ENCODE data around the gene SYT12.

Gene SYT12, protein sequence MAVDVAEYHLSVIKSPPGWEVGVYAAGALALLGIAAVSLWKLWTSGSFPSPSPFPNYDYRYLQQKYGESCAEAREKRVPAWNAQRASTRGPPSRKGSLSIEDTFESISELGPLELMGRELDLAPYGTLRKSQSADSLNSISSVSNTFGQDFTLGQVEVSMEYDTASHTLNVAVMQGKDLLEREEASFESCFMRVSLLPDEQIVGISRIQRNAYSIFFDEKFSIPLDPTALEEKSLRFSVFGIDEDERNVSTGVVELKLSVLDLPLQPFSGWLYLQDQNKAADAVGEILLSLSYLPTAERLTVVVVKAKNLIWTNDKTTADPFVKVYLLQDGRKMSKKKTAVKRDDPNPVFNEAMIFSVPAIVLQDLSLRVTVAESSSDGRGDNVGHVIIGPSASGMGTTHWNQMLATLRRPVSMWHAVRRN

DNA sequence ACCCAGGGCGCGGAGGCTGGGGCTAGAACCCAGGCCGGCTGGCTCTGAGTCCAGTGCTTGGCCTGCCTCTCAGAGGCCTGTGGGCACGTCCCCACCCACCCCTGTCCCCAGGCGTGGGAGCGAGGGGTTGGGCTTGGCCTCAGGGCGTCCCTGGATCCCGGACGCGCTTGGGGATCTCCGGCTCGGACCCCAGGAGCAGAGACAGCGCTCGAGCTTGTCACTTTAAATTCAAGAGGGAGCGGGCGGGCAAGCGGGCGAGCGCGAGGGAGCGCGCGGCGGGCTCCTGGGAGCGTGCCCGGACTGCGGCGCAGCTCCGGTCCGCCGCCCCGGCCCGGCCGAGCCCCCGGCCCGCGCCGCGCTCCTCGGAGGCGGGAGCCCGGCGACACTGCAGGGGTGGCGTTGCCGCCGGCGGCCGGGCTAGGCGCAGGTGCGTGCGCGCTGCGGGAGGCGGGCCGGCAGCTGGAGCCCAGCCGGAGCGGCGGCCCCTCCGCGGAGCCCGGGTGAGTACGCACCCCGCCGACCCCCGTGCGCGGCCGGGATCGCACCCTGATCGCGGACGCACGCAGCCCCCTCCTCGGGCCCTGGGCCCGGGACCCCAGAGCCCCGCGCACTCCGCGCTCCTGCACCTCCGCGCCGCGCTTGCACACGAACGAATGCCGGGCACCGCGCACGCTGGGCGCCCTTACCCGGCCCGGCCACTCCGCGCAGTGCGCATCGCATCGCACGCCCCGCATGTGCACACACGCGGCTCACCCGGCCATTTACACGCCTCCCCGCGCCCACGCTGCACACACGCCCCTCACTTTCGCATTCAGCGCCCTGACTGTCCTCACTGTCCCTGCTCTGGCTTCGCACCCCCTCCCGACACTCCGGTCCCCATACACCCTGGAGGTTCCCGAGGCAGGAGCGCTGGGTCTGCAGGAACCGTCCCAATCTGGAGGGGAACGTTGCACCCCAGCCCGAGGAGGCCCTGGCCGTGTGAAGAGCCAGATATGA lies at the start of gene SYT12:
TSS of gene SYT12 (plus strand) at position 174 of the 996 bp plus-strand sequence. CDS start 7,011 bp downstream, outside the sequence.
- Histone ChIP-seq H3K9ac (no peak within 1 kb of the TSS), H3K36me3 (no peaks in the 10 kb centered on the region), H3K27me3 (peaks cover 43 to 87% (median 63%) of the 10 kb centered on the region in 11 experiments), H3K9me3 (replicated peaks in 1 of 11) (0 out of 22 replicates have a peak, but pooled peaks cover 0 to 6% (median 0%) of the 10 kb centered on the region in 11 experiments), H4K20me1 (peaks cover 0 to 81% (median 28%) of the 10 kb centered on the region in 11 experiments; a peak in 18 of 22 replicates), H3K4me1 (peaks cover 27 to 39% (median 32%) of the 10 kb centered on the region in 10 experiments), H3K27ac (no peak within 1 kb of the TSS), H3K4me2 (peak within 1 kb of the TSS; percentile 49 to 84 (median 72)), H3K4me3 (no peak within 1 kb of the TSS)
- no peak for TF ChIP-seq Cebpa-rat (IDR thresholded peaks at IDR 0.05)

DNA sequence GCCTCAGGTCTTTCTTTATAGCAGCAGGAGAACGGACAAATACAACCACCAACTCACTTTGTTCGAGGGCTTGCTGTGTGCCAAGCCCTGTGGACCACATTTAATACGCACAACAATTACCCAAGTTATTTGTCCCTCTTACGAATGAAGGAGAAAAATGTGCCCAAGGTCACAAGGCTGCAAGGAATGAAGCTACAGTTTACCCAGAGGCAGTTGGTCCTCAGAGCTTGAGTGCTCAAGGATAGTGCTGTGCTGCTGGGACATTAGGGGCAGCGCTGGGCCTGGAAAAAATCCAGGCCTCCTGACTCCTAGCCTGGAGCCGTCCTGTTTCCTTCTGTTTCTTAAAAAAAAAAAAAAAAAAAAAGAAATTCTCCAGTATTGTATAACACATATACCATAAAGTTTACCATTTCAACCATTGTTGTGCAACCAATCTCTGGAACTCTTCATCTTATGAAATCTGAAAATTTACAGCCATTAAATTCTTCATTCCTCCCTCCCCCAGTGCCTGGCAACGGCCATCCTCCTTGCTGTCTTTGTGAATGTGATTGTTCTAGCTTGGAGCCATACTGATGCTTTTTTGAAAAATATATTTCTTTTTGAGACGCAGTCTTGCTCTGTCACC lies 48.9 kb upstream of the SYT12 start:
- TF ChIP-seq Cebpa-rat (IDR thresholded peaks at IDR 0.05): peak in 2 of 11 experiments; percentile 20 to 38; a peak in 1 of 22 replicates
- Histone ChIP-seq H3K4me3 (no peak overlapping the region), H3K9ac (no peak overlapping the region; a peak in 1 of 22 replicates), H3K9me3 (replicated peaks in 1 of 11) (peaks cover 11 to 20% (median 18%) of the 10 kb centered on the region in 11 experiments), H4K20me1 (no peaks in the 10 kb centered on the region), H3K27me3 (no peaks in the 10 kb centered on the region), H3K4me2 (peak overlapping the region in 1 of 11 experiments; percentile 31; a peak in 1 of 22 replicates), H3K27ac (peak overlapping the region in 3 of 11 experiments; percentile 17 to 43 (median 25); a peak in 3 of 22 replicates), H3K36me3 (peaks cover 0 to 6% (median 0%) of the 10 kb centered on the region in 11 experiments; a peak in 3 of 22 replicates), H3K4me1 (peaks cover 7 to 69% (median 40%) of the 10 kb centered on the region in 10 experiments)

DNA sequence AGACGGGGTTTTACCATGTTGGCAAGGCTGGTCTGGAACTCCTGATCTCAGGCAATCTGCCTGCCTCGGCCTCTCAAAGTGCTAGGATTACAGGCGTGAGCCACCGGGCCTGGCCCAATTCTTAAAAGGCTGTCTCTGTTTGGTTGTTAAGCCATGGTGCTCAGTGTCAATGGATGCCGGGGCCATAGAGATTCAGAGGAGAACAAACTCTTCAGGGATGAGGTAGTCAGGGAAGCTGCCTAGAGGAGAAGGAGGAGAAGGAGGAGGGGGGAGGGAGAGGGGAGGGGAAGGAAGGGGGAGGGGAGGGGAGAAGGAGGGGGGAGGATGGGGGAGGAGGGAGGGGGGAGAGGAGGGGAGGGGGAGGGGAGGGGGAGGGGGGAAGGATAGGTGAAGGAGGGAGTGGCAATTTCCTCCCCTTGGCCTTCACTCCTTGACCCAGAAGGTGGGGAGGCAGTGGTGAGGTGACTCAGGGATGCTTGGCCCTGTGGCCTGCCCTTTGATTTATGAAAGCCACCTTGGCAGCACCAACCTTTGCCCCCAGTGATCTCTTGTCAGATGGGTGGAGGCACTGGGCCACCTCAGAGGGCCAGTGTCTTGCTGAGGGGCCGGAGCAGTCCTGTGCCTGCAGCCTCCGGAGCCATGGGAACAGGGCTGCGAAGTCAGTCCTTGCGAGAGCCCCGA lies 48.1 kb upstream of the SYT12 start, which contains the start of gene C11orf86:
TSS of gene C11orf86 (plus strand) at position 581 of the 681 bp plus-strand sequence. CDS start at position 640, 59 bp downstream.
- H3K36me3 ChIP-seq: peaks cover 0 to 8% (median 0%) of the 10 kb centered on the region in 11 experiments; a peak in 3 of 22 replicates
- peak within 1 kb of the TSS in 6 of 11 experiments; percentile 17 to 43 (median 29); a peak in 5 of 22 replicates for H3K27ac ChIP-seq
- peak within 1 kb of the TSS in 2 of 11 experiments; percentile 20 to 28; a peak in 1 of 22 replicates for H3K9ac ChIP-seq
- peaks cover 19 to 28% (median 26%) of the 10 kb centered on the region in 11 experiments for H3K9me3 ChIP-seq (replicated peaks in 1 of 11)
- H3K27me3 ChIP-seq: no peaks in the 10 kb centered on the region
- H4K20me1 ChIP-seq: no peaks in the 10 kb centered on the region
- TF ChIP-seq Cebpa-rat (IDR thresholded peaks at IDR 0.05): no peak
- H3K4me1 ChIP-seq: peaks cover 7 to 61% (median 34%) of the 10 kb centered on the region in 10 experiments
- peak within 1 kb of the TSS in 6 of 11 experiments; percentile 3 to 40 (median 21); a peak in 6 of 22 replicates for H3K4me2 ChIP-seq
- H3K4me3 ChIP-seq: no peak within 1 kb of the TSS

DNA sequence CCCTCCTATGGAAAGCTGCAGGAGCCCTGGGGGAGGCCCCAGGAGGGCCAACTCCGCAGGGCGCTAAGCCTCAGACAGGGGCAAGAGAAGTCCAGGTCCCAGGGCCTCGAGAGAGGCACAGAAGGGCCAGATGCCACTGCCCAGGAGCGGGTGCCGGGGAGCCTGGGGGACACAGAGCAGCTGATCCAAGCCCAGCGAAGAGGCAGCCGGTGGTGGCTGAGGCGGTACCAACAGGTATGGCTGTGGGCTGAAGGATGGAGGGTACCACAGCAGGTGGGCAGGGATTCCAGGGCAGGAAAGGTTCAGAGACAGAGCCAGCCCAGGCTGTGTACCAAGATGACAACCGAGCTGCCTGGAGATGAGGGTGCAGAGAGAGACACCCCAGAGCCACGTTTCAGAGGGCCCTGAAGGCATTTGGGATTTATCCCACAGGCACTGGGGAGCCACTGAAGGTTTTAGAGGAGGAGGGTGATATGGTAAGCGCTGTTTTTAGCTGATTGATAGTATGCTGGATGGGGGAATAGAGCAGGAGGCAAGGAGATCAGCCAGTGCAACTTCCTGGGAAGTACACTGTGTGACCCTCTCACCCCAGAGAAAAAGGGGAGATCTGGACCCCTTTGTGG lies 47.4 kb upstream of the SYT12 start:
- Histone ChIP-seq H4K20me1 (no peaks in the 10 kb centered on the region), H3K9me3 (replicated peaks in 1 of 11) (peaks cover 20 to 32% (median 29%) of the 10 kb centered on the region in 11 experiments), H3K4me3 (no peak overlapping the region), H3K27ac (peak overlapping the region in 4 of 11 experiments; percentile 26 to 34 (median 29); a peak in 4 of 22 replicates), H3K27me3 (no peaks in the 10 kb centered on the region), H3K4me2 (peak overlapping the region in 3 of 11 experiments; percentile 3 to 30 (median 12); a peak in 2 of 22 replicates), H3K9ac (peak overlapping the region in 2 of 11 experiments; percentile 20 to 28; a peak in 1 of 22 replicates), H3K36me3 (peaks cover 0 to 8% (median 0%) of the 10 kb centered on the region in 11 experiments; a peak in 3 of 22 replicates), H3K4me1 (peaks cover 9 to 54% (median 29%) of the 10 kb centered on the region in 10 experiments)
- TF ChIP-seq Cebpa-rat (IDR thresholded peaks at IDR 0.05): no peak

DNA sequence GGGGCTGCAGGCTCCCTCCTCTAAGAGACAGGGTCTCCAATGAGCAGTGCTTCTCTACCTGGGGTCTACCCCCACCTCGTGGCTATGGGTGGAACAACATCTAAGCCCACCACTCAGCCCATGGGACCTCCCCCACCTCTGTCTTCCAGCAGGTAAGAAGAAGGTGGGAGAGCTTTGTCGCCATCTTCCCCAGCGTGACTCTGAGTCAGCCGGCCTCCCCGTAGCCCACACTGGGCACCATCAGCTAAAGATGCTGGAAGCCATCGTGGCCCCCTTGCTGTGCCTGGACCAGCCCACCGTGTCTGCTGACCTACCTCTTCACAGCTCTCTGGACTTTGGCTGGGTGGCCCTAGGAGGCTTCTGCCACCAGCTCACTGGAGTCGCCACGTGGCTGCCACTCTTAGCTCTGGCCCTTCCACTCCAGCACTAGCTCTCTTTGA lies 46.9 kb upstream of the SYT12 start:
- Histone ChIP-seq H3K27ac (0 out of 22 replicates have a peak overlapping the region, but pooled peaks of 1 of the 11 experiments have one; percentile 27), H3K4me1 (peaks cover 15 to 54% (median 29%) of the 10 kb centered on the region in 10 experiments), H3K4me2 (peak overlapping the region in 5 of 11 experiments; percentile 9 to 40 (median 30); a peak in 6 of 22 replicates), H3K27me3 (no peaks in the 10 kb centered on the region), H4K20me1 (no peaks in the 10 kb centered on the region), H3K9ac (no peak overlapping the region), H3K36me3 (peaks cover 0 to 8% (median 0%) of the 10 kb centered on the region in 11 experiments; a peak in 3 of 22 replicates), H3K9me3 (replicated peaks in 1 of 11) (peaks cover 20 to 34% (median 29%) of the 10 kb centered on the region in 11 experiments), H3K4me3 (no peak overlapping the region)
- no peak for TF ChIP-seq Cebpa-rat (IDR thresholded peaks at IDR 0.05)

DNA sequence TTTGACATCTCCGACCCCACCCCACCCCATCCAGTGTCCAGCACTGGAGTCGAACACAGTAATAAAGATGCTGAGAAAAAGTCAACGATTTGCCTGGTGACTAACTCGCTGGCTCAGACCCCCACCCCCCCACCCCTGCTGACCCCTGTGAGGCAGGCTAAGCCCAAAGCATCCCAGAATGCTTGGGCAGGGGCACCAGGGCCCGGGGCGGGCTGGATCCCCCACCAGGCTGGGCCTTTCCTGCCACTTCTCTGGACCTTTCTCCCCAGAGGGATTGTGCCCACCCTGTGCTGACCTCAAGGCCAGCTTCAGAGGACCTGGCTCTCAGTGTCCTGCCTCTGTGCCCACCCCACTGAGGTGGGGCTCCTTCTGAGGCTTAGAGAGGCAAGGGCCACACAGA lies 46.0 kb upstream of the SYT12 start:
- peaks cover 20 to 34% (median 29%) of the 10 kb centered on the region in 11 experiments for H3K9me3 ChIP-seq (replicated peaks in 1 of 11)
- peak overlapping the region in 2 of 11 experiments; percentile 9 to 40; a peak in 1 of 22 replicates for H3K4me2 ChIP-seq
- H3K4me3 ChIP-seq: no peak overlapping the region

DNA sequence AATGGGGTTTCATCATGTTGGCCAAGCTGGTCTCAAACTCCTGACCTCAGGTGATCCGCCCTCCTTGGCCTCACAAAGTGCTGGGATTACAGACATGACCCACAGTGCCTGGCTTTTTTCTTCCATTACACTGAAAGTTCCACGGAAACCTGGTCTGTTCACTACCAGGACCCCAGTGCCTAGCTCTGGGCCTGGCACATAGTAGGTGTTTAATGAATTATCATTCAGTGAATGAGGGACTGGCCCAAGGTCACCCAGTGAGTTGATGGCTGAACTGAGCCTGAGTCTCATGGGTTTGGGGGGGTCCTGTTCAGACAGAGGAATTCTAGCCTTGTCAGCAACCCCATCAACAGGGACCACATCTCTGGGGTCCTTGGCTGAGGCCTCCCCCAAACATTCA lies 44.7 kb upstream of the SYT12 start:
- Histone ChIP-seq H3K4me3 (no peak overlapping the region), H3K9ac (no peak overlapping the region), H3K27me3 (no peaks in the 10 kb centered on the region), H3K4me2 (no peak overlapping the region), H3K36me3 (peaks cover 0 to 8% (median 0%) of the 10 kb centered on the region in 11 experiments; a peak in 3 of 22 replicates), H3K4me1 (peaks cover 21 to 54% (median 37%) of the 10 kb centered on the region in 10 experiments), H3K9me3 (replicated peaks in 1 of 11) (peaks cover 20 to 34% (median 29%) of the 10 kb centered on the region in 11 experiments), H3K27ac (no peak overlapping the region), H4K20me1 (0 out of 22 replicates have a peak, but pooled peaks cover 0 to 5% (median 0%) of the 10 kb centered on the region in 11 experiments)
- TF ChIP-seq Cebpa-rat (IDR thresholded peaks at IDR 0.05): no peak

More for the DNA sequence above, 46.0 kb upstream of the SYT12 start:
- TF ChIP-seq Cebpa-rat (IDR thresholded peaks at IDR 0.05): no peak
- Histone ChIP-seq H3K4me1 (peaks cover 19 to 54% (median 29%) of the 10 kb centered on the region in 10 experiments), H3K27ac (no peak overlapping the region; a peak in 1 of 22 replicates), H3K36me3 (peaks cover 0 to 8% (median 0%) of the 10 kb centered on the region in 11 experiments; a peak in 3 of 22 replicates), H3K9ac (no peak overlapping the region), H3K27me3 (no peaks in the 10 kb centered on the region), H4K20me1 (no peaks in the 10 kb centered on the region)
